OCI-M1 (cell line): Measurements from ENCODE around the gene CHORDC1.
A peak's percentile ranks its signal among the peaks of the same experiment; 100 is the strongest.
"Not testable (repeated sequence)": the region's sequence is repeated elsewhere in the genome, so short reads cannot be mapped to it uniquely, and the experiment has no call there.

ENCODE experiments used
- DNase-seq: peaks from one replicate; lab custom pipeline; 2025; lab: John Stamatoyannopoulos, UW

CHORDC1 gene

GRCh38 chr11:90216611-90217010 lies 6.2 kb downstream of the CHORDC1 start:
- no peak for DNase-seq

- DNase-seq: no peak
Measured at GRCh38 chr11:90213322-90213721, 9.5 kb downstream of the CHORDC1 start.

GRCh38 chr11:90208857-90209256 lies 14.0 kb downstream of the CHORDC1 start:
- DNase-seq: no peak

GRCh38 chr11:90207992-90208391 lies 14.9 kb downstream of the CHORDC1 start:
- not testable (repeated sequence) for DNase-seq

GRCh38 chr11:90204832-90205646 lies 17.8 kb downstream of the CHORDC1 start:
- DNase-seq: peak; percentile 85

GRCh38 chr11:90204407-90204806 lies 18.4 kb downstream of the CHORDC1 start:
- DNase-seq: no peak

- DNase-seq: no peak
Measured at GRCh38 chr11:90202342-90202741, 20.5 kb downstream of the CHORDC1 start.

GRCh38 chr11:90197377-90197776 lies 25.5 kb downstream of the CHORDC1 start:
- DNase-seq: no peak

- DNase-seq: no peak
Measured at GRCh38 chr11:90192869-90193582, 29.8 kb downstream of the CHORDC1 start.

GRCh38 chr11:90189011-90189410 lies 33.8 kb downstream of the CHORDC1 start:
- no peak for DNase-seq

GRCh38 chr11:90187839-90188238 lies 35.0 kb downstream of the CHORDC1 start:
- no peak for DNase-seq

GRCh38 chr11:90179923-90180322 lies 42.9 kb downstream of the CHORDC1 start:
- DNase-seq: no peak

GRCh38 chr11:90178751-90179150 lies 44.1 kb downstream of the CHORDC1 start:
- no peak for DNase-seq

GRCh38 chr11:90176069-90176468 lies 46.8 kb downstream of the CHORDC1 start:
- no peak for DNase-seq

- DNase-seq: no peak
Measured at GRCh38 chr11:90171359-90171758, 51.5 kb downstream of the CHORDC1 start.

GRCh38 chr11:90168571-90168970 lies 54.3 kb downstream of the CHORDC1 start:
- no peak for DNase-seq

GRCh38 chr11:90167704-90168103 lies 55.1 kb downstream of the CHORDC1 start:
- not testable (repeated sequence) for DNase-seq

- not testable (repeated sequence) for DNase-seq
Measured at GRCh38 chr11:90166982-90167573, 55.8 kb downstream of the CHORDC1 start.
